Eye (tissue), 1 donor: ENCODE measurements around the gene RSBN1.
"Not testable (repeated sequence)": the region's sequence is repeated elsewhere in the genome, so short reads cannot be mapped to it uniquely, and the experiment has no call there.

ENCODE experiments used
- DNase-seq: peaks from one replicate; pipeline ENCODE4 v3.0.0-alpha.2; 2015

RSBN1 gene

DNA sequence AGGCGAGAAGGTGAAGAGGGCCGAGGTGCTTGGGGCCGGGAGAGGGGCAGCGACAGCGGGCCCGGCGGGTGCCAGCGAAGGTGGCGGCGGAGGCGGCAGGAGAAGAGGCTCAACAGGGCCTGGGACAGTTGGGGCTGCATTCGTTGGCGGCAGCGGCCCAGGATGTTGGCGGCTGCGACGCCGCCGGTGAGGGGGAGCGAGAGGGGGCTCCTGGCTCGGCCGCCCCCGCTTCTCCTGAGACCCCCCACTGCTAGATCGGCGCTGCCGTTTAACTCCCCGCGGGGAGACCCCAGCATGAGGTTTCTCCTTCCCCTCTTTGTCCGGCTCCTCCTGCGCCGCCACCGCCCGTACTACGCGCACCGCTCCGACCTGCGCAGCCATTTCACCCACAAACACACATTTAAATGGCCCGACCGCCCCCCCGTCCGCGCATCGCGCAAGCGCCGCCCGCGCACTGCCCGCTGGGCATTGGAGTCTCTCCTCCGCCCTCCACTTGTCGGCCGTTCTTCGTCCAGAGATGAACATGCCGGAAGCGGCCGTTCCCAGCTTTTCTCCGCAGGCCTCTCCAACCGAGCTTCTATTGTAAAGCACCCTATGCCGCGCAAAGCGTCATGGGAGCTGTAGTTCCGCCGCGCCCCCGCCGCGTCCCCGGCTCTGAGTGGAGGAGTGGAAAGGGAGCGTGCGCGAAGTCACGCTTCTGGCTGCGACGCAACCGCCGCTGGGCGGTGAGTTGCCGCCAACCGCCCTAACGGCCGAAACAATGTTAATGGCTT lies at the start of gene RSBN1:
Gene RSBN1 (minus strand): TSS at position 589 of the 773 bp plus-strand sequence. CDS start 64 bp downstream, at position 525.
- DNase-seq, result peak; percentile 99

DNA sequence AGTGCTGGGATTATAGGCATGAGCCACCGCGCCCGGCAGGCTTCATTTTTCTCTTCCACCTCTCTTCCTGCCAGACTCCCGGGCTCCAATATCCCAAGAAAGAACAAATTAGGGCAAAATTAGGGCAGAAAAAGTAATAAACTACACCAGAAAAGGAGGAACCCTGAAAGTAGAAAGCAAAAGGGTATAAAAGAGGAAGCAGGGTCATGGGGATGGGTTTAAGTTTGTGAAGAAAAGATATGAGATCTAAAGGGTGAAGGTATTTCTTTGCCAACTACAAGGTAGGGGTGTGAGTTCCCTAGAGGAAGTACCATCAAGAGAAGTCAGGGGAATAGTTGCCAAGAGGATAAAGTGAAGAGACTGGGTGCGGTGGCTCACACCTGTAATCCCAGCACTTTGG lies 49.4 kb upstream of the RSBN1 start:
- no peak for DNase-seq

DNA sequence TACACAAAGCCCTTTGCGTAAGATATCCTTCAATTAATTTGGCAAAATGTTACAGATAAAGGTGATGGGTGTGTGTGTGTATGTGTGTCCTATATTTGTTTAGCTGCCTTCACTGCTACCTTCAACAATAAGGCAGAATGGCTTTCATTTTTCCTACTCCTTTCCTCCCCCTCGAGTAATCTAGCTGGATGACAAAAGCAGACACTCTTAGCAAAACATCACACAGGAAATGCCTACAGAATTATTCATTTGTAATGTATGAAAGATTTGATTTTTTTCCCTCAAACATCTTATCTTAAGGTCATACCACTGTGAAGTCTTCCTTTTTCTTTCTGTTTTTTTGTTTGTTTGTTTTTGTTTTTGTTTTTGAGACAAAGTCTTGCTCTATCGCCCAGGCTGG lies 48.6 kb upstream of the RSBN1 start:
- DNase-seq, result no peak

- DNase-seq, result no peak
Observed at GRCh38 chr1:113859478-113860175, 47.4 kb upstream of the RSBN1 start.

DNA sequence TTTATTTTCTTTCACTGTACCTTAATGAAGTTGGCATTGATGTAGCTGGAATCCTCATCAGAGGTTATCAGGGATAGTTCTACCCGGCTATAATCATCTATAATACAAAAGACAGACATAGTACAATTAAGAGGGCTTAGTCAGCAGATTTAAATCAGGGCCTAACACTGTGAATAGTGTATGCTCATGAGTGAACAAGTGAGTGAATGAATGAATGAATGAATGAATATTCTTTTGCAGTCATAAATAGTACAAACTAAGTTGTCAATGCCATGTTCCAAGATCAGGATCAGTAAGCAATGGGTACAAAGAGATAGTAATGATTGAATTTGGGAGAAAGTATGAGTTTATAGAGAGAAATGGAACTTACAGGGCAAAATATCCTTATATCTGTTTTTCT lies 46.7 kb upstream of the RSBN1 start:
- no peak for DNase-seq

GRCh38 chr1:113858418-113858817 lies 46.1 kb upstream of the RSBN1 start:
- DNase-seq, result no peak

- no peak for DNase-seq
Observed at GRCh38 chr1:113857776-113858175, 45.5 kb upstream of the RSBN1 start.

- DNase-seq, result no peak
Observed at GRCh38 chr1:113856401-113856790, 44.1 kb upstream of the RSBN1 start.

GRCh38 chr1:113855630-113856400 lies 43.5 kb upstream of the RSBN1 start:
- DNase-seq, result no peak

DNA sequence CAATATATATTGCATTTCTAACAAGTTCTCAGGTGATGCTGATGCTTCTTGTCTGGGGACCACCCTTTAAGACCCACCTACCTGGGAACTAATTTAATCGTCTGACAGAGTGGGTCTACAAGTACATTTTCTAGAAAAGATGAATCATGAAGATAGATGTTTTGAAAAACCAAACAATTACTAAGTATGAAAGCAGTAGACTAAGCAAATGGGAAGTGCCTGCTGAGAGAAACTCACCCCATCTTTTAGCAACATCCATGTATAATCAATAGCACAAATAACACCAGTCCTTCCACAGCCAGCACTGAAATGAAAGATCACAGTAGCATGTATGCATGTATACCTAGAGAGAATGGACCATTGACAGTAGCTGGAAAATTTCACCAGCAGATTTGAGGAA lies 42.0 kb upstream of the RSBN1 start:
- DNase-seq, result no peak

GRCh38 chr1:113852694-113853093 lies 40.4 kb upstream of the RSBN1 start:
- DNase-seq, result not testable (repeated sequence)

- DNase-seq, result no peak
Observed at GRCh38 chr1:113850127-113850796, 38.0 kb upstream of the RSBN1 start.

- no peak for DNase-seq
Observed at GRCh38 chr1:113849072-113849471, 36.8 kb upstream of the RSBN1 start.

GRCh38 chr1:113846391-113847035 lies 34.2 kb upstream of the RSBN1 start:
- no peak for DNase-seq

GRCh38 chr1:113836534-113836933 lies 24.3 kb upstream of the RSBN1 start:
- DNase-seq, result no peak

- peak; percentile 78 for DNase-seq
Observed at GRCh38 chr1:113835686-113836290, 23.5 kb upstream of the RSBN1 start.

DNA sequence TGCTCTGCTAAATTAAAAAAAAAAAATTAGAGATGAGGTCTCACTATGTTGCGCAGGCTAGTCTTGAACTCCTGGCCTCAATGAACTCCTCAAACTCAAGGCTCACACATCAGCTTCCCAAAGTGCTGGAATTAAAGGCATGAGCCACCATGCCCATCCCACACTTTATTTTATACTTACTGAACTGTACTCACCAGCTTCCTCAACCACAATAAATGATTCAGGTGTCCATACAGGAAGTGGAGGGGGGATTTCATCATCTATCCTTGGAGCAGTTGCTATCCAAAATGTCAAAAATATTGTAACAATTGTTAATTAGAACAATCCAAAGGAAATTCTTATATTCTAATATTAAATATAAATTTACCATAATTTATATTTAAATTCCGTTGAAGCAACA lies 22.4 kb upstream of the RSBN1 start:
- DNase-seq, result no peak

DNA sequence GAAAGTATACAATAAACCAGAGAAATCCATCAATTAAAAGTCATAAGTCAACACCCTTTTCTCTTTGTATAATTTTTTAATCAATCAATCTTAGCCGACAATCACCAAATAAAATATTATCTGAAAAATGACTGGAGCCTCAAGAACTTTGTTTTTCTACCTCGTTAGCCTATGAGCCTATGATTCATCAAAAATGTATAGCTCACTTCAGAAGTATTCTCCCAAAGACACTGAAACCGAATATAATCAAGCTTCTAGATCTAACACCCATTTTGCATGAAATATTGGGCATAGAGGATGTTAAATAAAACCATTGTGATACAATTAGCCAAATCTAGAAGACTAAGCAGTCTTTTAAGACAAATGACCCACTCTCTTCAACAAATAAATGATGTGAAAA lies 17.8 kb upstream of the RSBN1 start:
- DNase-seq, result no peak

DNA sequence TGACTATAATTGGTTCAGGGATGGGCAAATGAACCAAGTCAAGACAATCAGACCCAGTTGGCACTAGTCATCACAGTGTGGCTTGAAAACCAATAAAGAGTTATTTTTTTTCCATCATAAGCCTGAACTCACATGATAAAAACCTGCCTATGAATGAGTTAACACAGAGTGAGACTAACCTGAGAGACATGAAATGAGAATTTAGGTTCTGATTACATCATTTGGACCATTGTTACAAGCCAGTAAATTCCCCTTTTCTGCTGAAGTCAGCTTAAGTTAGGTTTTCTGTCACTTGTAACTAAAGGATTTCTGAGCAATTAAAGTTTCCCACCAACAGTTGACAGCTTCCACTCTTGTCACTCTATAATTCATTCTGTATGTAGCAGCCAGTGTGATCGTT lies 9.6 kb upstream of the RSBN1 start:
- DNase-seq, result no peak

DNA sequence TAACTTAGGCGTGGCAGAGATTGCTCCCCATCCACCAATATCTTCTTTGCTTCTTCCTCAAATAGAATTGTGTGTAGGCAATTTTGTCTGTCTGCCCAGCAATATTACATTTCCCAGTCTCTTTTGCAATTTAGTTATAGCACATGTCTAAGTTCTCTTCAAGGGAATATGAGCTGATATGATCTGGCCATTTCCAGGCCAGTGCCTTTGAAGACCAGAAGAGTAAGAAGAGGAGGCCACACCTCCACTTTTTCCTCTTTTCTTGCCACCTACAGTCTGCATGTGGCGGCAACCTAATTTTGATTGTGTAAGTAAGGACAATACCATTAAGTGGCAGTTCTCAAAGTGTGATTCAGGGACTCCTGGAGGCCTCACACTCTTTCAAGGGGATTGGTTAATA lies 6.3 kb upstream of the RSBN1 start:
- DNase-seq, result no peak

DNA sequence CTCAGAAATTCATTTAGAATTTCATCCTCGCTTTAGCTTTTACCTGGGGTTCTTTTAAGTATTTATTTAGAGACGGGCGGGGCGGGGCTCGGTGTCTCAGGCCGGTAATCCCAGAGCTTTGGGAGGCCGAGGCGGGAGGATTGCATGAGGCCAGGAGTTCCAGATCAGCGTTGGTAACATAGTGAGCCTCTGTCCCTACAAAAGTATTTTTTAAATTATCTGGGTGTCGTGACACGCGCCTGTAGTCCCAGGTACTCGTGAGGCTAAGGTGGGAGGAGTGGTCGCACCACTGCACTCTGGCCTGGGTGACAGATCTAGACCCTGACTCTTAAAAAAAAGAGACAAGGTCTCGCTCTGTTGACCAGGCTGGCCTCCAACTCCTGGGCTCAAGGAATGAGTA lies 942 bp upstream of the RSBN1 start:
- DNase-seq, result no peak

- no peak for DNase-seq
Observed at GRCh38 chr1:113812661-113813135, 422 bp upstream of the RSBN1 start.
